Loucy (cell line): ENCODE data around the gene COL26A1.
A peak's percentile ranks its signal among the peaks of the same experiment; 100 is the strongest.

Source experiments
- H2AFZ ChIP-seq: fragments of 200-600 bp; sonication (generic); 2 replicates; pipeline ENCODE4 v1.6.0; 2016; ENCODE audit warnings: antibody characterized with exemption, mild to moderate bottlenecking, low read length, moderate library complexity
- H3F3A ChIP-seq: fragments of 200-600 bp; 2 replicates; pipeline ENCODE4 v1.6.0; 2016; ENCODE audit warnings: antibody characterized with exemption, low read depth, mild to moderate bottlenecking
- H3K27me3 ChIP-seq: fragments of 200-600 bp; sonication (generic); 2 replicates; pipeline ENCODE4 v1.6.1; 2014; ENCODE audit warnings: low read length, mild to moderate bottlenecking; ENCODE audit not compliant: insufficient read depth, poor library complexity, severe bottlenecking
- H3K36me3 ChIP-seq: fragments of 200-600 bp; sonication (generic); 2 replicates; pipeline ENCODE4 v1.6.1; 2016; ENCODE audit warnings: low read length; ENCODE audit not compliant: insufficient read depth
- H3K4me1 ChIP-seq: fragments of 200-600 bp; sonication (generic); 2 replicates; pipeline ENCODE4 v1.5.1; 2014; ENCODE audit warnings: low read length, mild to moderate bottlenecking; ENCODE audit not compliant: insufficient read depth, poor library complexity, severe bottlenecking
- H3K4me2 ChIP-seq: fragments of 200-600 bp; sonication (generic); 2 replicates; pipeline ENCODE4 v1.6.0; 2014; ENCODE audit warnings: antibody characterized with exemption, low read length, low read depth, mild to moderate bottlenecking; ENCODE audit not compliant: poor library complexity, severe bottlenecking
- H3K4me3 ChIP-seq: fragments of 200-600 bp; sonication (generic); 2 replicates; pipeline ENCODE4 v1.5.1; 2014; ENCODE audit warnings: low read length, mild to moderate bottlenecking, mixed read lengths; ENCODE audit not compliant: poor library complexity, severe bottlenecking
- H3K79me2 ChIP-seq: fragments of 200-600 bp; sonication (generic); 2 replicates; pipeline ENCODE4 v1.6.1; 2014; ENCODE audit warnings: low read length; ENCODE audit not compliant: insufficient read depth
- H3K9ac ChIP-seq: fragments of 200-600 bp; sonication (generic); 2 replicates; pipeline ENCODE4 v1.6.0; 2014; ENCODE audit warnings: mild to moderate bottlenecking, low read depth, low read length, moderate library complexity; ENCODE audit not compliant: poor library complexity, severe bottlenecking
- H3K9me2 ChIP-seq: fragments of 200-600 bp; sonication (generic); replicated peaks from 2 replicates; pipeline ENCODE4 v1.6.1; 2016; ENCODE audit warnings: low read depth, low read length, mixed read lengths
- H3K9me3 ChIP-seq: fragments of 200-600 bp; sonication (generic); 2 replicates; pipeline ENCODE4 v1.6.1; 2014; ENCODE audit warnings: mild to moderate bottlenecking, antibody characterized with exemption, low read length, low read depth; ENCODE audit not compliant: insufficient read depth
- H4K20me1 ChIP-seq: fragments of 200-600 bp; sonication (generic); 2 replicates; pipeline ENCODE4 v1.6.0; 2014; ENCODE audit warnings: antibody characterized with exemption, low read length, mild to moderate bottlenecking; ENCODE audit not compliant: insufficient read depth, poor library complexity, severe bottlenecking
- EZH2phosphoT487 ChIP-seq: fragments of 200-600 bp; IDR thresholded peaks from 2 replicates; pipeline ENCODE4 v1.6.1; 2018; ENCODE audit warnings: antibody characterized with exemption, mild to moderate bottlenecking, moderate library complexity, borderline replicate concordance
- TF ChIP-seq, protein P1 (sequence below): fragments of 200-600 bp; sonication (generic); conservative IDR thresholded peaks from 2 replicates; pipeline ENCODE4 v1.5.1; 2014; ENCODE audit warnings: mild to moderate bottlenecking, antibody characterized with exemption, low read length

The COL26A1 gene

GRCh38 chr7:101395376-101395775, 32.7 kb downstream of the COL26A1 start:
- Histone ChIP-seq H2AFZ (no peak overlapping the region), H3K4me1 (peaks cover 33% of the 10 kb centered on the region)
- TF ChIP-seq, protein P1, sequence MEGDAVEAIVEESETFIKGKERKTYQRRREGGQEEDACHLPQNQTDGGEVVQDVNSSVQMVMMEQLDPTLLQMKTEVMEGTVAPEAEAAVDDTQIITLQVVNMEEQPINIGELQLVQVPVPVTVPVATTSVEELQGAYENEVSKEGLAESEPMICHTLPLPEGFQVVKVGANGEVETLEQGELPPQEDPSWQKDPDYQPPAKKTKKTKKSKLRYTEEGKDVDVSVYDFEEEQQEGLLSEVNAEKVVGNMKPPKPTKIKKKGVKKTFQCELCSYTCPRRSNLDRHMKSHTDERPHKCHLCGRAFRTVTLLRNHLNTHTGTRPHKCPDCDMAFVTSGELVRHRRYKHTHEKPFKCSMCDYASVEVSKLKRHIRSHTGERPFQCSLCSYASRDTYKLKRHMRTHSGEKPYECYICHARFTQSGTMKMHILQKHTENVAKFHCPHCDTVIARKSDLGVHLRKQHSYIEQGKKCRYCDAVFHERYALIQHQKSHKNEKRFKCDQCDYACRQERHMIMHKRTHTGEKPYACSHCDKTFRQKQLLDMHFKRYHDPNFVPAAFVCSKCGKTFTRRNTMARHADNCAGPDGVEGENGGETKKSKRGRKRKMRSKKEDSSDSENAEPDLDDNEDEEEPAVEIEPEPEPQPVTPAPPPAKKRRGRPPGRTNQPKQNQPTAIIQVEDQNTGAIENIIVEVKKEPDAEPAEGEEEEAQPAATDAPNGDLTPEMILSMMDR, result no peak
- TF ChIP-seq EZH2phosphoT487, result no peak

DNA sequence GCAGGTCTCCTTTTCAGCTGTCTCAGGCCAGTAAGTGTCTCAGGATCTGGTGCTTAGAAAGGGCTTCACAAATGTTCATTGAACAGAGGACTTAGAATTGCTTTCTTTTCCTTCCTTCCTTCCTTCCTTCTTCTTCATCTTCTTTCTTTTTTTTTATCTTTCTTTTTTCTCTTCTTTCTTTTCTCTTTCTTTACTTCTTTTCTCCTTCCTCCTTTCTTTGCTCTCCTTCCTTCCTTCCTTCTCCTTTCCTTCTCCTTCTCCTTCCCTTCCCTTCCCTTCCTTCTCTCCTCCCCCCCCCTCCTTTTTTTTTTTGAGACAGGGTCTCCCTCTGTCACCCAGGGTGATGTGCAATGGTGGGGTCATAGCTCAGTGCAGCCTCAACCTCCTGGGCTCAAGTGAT, 34.6 kb downstream of the COL26A1 start:
- Histone ChIP-seq H4K20me1 (no peaks in the 10 kb centered on the region), H3K79me2 (no peaks in the 10 kb centered on the region), H3K36me3 (no peaks in the 10 kb centered on the region), H3K27me3 (no peaks in the 10 kb centered on the region), H3K9me3 (no peaks in the 10 kb centered on the region), H3K4me1 (peaks cover 15% of the 10 kb centered on the region), H3K9me2 (no peaks in the 10 kb centered on the region), H2AFZ (no peak overlapping the region), H3K9ac (no peak overlapping the region), H3K4me2 (no peak overlapping the region), H3F3A (no peaks in the 10 kb centered on the region), H3K4me3 (no peak overlapping the region)
- TF ChIP-seq EZH2phosphoT487, result no peak
- TF ChIP-seq, protein P1, result no peak

More at GRCh38 chr7:101395376-101395775, 32.7 kb downstream of the COL26A1 start:
- H3K4me2 ChIP-seq, result peak overlapping the region; percentile 22
- H3K9ac ChIP-seq, result no peak overlapping the region
- no peaks in the 10 kb centered on the region for H3K9me2 ChIP-seq
- H3K36me3 ChIP-seq, result no peaks in the 10 kb centered on the region
- no peaks in the 10 kb centered on the region for H3K79me2 ChIP-seq
- H3K9me3 ChIP-seq, result no peaks in the 10 kb centered on the region
- no peak overlapping the region for H3K4me3 ChIP-seq
- no peaks in the 10 kb centered on the region for H3K27me3 ChIP-seq
- H4K20me1 ChIP-seq, result no peaks in the 10 kb centered on the region
- H3F3A ChIP-seq, result no peaks in the 10 kb centered on the region; the same call in 1 of the 2 replicates

DNA sequence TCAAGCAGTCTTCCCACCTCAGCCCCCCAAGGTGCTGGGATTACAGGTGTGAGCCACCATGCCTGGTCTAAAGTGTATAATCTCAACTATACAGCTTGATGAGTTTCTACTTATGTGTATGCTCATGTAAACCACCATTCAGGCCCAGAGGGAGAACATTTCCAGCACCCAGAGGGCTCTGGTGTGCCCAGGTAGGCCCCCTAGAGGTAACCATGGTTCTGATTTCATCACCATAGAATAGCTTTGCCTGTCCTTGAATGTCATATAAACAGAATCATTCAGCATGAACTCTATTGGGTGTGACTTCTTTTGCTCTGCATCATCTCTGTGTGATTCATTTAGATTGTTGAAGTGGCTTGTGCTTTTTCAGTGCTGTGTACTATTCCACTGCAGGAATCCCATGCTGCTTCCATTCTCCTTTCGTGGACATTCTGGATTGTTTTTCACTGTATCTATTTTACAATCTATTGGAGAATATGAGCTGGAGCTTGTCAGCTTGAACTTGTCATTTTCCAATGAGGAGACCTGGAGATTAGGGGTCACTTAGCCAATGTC, 35.2 kb downstream of the COL26A1 start:
- Histone ChIP-seq H3K9me3 (no peaks in the 10 kb centered on the region), H3K4me3 (no peak overlapping the region), H3K4me2 (no peak overlapping the region), H3K27me3 (no peaks in the 10 kb centered on the region), H3F3A (no peaks in the 10 kb centered on the region), H3K9me2 (no peaks in the 10 kb centered on the region), H4K20me1 (no peaks in the 10 kb centered on the region), H3K79me2 (no peaks in the 10 kb centered on the region), H3K4me1 (peaks cover 10% of the 10 kb centered on the region), H2AFZ (no peak overlapping the region), H3K36me3 (no peaks in the 10 kb centered on the region), H3K9ac (no peak overlapping the region)
- TF ChIP-seq, protein P1, result peak; percentile 46
- no peak for TF ChIP-seq EZH2phosphoT487
